ENCODE measurements around the gene CXCL8. TPM values are rescaled to one million over a fixed set of nuclear protein-coding genes. Genes with fewer than 3 reads are reported as not detected.

Gene CXCL8
- total and polyA plus RNA-seq, 9 of the 15 experiments (the other 6 are each of a cell fraction or from before 2014, with no cell fraction given) = 1.6 to 7.7 (median 3.3) TPM

GRCh38 chr4:73754934-73755333 lies 14.6 kb downstream of the CXCL8 start:
- intact Hi-C loops (cut with micrococcal nuclease) = no loop called here
- H3K9me3 ChIP-seq (replicated peaks; ENCODE audit: control insufficient read depth, insufficient read depth, low read depth, low read length) = no peaks in the 10 kb centered on the region
- no TSS peak for BruUV-seq (replicated peaks)
- in situ Hi-C loops (cut with MboI) = no loop called here
- H4K20me1 ChIP-seq (replicated peaks; ENCODE audit: control insufficient read depth, insufficient read depth, low read length) = no peaks in the 10 kb centered on the region
- no peak overlapping the region for H3K27ac ChIP-seq (ENCODE audit: extremely low read depth, low read depth, low read length)
- H3K4me1 ChIP-seq (replicated peaks in 1 of 2; ENCODE audit: control insufficient read depth in 2 of 2, insufficient read depth in 2 of 2, low read length in 2 of 2) = peaks cover 0 to 6% of the 10 kb centered on the region in 2 experiments; a peak in 2 of 5 replicates
- DNase-seq (ENCODE audit: extremely low read depth in 1 of 4, low spot score in 3 of 4) (no peak), ATAC-seq (no peak), FAIRE-seq (no peak)
- no peak overlapping the region for H3K9ac ChIP-seq (ENCODE audit: insufficient read depth in 1 of 2, low read depth in 2 of 2, low read length in 2 of 2)
- no peaks in the 10 kb centered on the region for H3K9me1 ChIP-seq (ENCODE audit: control insufficient read depth, insufficient read depth, low read length)
- CTCF ChIA-PET (ENCODE audit: low intra/inter-chr PET ratio) = no interaction called here
- TF ChIP-seq RBM34 (IDR thresholded peaks at IDR 0.05; ENCODE audit: borderline replicate concordance, insufficient read depth, low read length) (no peak), HMGXB4 (CRISPR knock-in tag; IDR thresholded peaks at IDR 0.05) (no peak), HEY1 (CRISPR knock-in tag; IDR thresholded peaks at IDR 0.05; ENCODE audit: borderline replicate concordance) (no peak), ADNP (tag; IDR thresholded peaks at IDR 0.05) (no peak), JUN (IDR thresholded peaks at IDR 0.05; ENCODE audit: borderline replicate concordance, low read depth, low read length) (no peak), JUN (CRISPR knock-in tag; IDR thresholded peaks at IDR 0.05; ENCODE audit: borderline replicate concordance) (no peak), CTBP1 (IDR thresholded peaks at IDR 0.05; ENCODE audit: borderline replicate concordance) (no peak), PHF21A (IDR thresholded peaks at IDR 0.05; ENCODE audit: borderline replicate concordance, low read depth) (no peak), ZBTB11 (CRISPR knock-in tag; IDR thresholded peaks at IDR 0.05) (no peak), CTCF (IDR thresholded peaks at IDR 0.05 in 2 of 3, conservative IDR thresholded peaks at IDR 0.05 in 1 of 3; ENCODE audit: insufficient read depth in 2 of 3, low read depth in 1 of 3, low read length in 3 of 3) (no peak), KDM1A (IDR thresholded peaks at IDR 0.05) (no peak), ZNF57 (CRISPR knock-in tag; IDR thresholded peaks at IDR 0.05) (no peak), ZNF12 (CRISPR knock-in tag; IDR thresholded peaks at IDR 0.05) (no peak), BCOR (IDR thresholded peaks at IDR 0.05) (no peak), ZKSCAN3 (CRISPR knock-in tag; IDR thresholded peaks at IDR 0.05) (no peak), E2F3 (CRISPR knock-in tag; IDR thresholded peaks at IDR 0.05) (no peak)
- POLR2A ChIA-PET = no interaction called here
- no peaks in the 10 kb centered on the region for H3K79me2 ChIP-seq (ENCODE audit: control insufficient read depth, insufficient read depth, low read length)
- H3K27me3 ChIP-seq (ENCODE audit: control insufficient read depth in 2 of 2, insufficient read depth in 2 of 2, low read length in 2 of 2) = no peaks in the 10 kb centered on the region
- no peak overlapping the region for H2AFZ ChIP-seq (ENCODE audit: low read depth, low read length)
- no peak overlapping the region for H3K4me2 ChIP-seq (ENCODE audit: insufficient read depth, low read length)
- H3K4me3 ChIP-seq = no peak overlapping the region
- no peaks in the 10 kb centered on the region for H3K36me3 ChIP-seq (ENCODE audit: control insufficient read depth, insufficient read depth, low read length)
